GM19099 (cell line): ENCODE data around the gene MEAF6.

Source experiments
- POLR2A ChIP-seq: IDR thresholded peaks from 3 replicates; pipeline ENCODE4 v1.6.1; 2011; ENCODE audit warnings: low read depth; ENCODE audit not compliant: insufficient read length; ENCODE audit errors: extremely low read depth

The MEAF6 gene

DNA sequence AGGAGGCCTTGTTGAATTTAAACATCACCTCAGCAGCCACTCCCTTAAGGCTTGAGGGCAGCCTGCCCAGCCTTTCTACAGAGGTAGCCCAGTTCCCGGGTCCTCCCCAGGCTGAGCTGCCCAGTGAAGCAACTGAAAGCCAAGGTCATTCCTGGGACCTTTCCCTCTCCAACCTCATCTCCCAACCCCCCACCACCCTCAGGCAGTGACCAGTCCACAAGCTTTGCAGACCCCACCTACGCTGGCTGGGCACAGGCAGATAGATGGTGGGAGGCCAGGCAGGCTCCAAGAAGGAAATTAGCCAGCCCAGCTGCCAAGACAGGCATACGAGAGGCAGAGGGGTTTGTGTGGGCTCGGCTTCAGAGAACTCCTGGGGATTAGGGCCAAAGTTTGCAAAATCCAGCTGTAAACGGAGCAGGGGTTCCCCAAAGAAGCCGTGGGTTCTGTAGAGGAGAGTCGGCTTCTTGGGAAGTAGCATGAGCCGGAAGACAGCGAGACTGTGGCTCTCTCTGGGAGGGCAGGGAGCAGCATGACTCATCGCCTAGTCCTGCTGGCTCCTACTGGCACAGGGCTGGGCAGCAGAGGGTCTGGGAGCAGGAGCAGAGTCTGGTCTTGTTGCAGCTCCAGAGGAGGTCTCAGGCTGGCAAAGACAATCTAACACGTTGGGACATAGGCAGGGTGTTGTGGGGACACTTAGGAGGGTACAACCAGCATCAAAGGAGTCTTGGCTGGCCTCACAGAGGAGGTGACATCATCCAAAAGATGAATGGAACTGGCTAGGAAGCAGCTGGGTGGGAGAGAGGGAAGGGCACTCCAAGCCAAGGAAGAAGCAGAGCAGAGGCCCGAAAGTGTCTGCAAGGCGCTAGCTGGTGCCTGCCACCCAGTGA lies 43.0 kb downstream of the MEAF6 start:
- no peak for TF ChIP-seq POLR2A

DNA sequence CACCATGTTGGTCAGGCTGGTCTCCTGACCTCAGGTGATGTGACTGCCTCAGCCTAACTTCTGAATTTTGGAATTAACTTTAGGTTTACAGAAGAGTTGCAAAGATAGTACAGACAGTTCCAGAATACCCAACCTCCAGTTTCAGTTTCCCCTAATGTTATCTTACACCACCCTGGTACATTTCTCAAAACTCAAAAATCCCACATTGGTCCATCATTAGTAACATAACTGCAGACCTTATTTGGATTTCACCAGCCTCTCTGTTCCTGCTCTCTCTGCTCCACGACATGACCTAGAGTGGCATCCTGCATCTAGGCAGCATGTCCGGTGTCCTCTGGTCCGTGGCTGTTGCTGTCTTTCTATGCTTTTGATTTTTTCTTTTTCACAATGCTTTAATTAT lies 45.2 kb downstream of the MEAF6 start:
- no peak for TF ChIP-seq POLR2A

DNA sequence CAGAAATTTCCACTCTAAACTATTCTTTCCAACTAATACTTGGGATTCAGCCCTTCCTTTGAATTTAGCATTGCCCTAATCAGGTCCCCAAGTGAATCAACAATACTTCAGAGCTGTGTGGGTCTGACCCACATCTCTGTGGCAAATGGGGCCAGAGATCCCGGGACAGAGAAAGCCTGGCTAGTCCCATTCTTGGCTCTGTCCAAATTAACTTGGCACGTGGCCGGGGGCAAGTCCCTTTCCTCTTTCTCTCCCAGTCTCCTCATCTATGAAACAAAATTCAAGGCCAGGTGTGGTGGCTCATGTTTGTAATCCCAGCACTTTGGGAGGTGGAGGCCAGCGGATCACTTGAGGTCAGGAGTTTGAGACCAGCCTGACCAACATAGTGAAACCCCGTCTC lies 46.5 kb downstream of the MEAF6 start:
- TF ChIP-seq POLR2A: no peak

DNA sequence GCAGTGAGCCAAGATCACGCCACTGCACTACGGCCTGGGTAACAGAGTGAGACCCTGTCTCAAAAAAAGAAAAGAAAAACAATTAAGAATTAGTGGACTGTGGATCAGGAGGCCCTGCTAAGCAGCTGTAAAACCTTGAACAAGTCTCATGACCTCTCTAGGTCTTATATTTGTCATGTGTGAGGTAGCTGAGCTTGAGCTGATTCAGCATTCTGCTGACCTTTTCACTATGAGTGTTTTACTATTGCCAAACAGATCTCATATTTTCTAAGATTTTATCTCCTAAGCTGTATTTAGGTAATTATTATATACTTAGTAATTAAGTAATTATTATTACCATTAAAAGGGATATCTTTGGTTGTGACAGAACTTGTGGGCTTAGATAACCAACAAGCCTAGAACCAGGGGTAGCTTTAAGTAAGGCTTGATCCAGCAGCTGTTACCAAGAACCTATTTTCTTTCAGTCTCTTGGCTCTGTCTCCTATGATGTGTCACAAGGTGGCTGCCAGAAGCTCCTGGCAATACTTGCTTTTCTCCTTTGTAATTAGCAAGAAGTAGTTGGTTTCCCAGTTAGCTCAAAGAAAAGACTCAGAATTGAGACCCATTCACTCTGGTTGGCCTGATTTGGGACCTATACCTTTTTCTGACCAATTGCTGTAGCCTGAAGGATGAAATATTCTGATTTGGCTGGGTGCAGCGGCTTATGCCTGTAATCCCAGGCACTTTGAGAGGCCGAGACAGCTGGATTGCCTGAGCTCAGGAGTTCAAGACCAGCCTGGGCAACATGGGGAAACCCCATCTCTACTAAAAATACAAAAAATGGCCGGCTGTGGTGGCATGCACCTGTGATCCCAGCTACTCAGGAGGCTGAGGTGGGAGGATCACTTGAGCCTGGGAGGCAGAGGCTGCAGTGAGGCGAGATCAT lies 48.7 kb downstream of the MEAF6 start:
- no peak for TF ChIP-seq POLR2A

DNA sequence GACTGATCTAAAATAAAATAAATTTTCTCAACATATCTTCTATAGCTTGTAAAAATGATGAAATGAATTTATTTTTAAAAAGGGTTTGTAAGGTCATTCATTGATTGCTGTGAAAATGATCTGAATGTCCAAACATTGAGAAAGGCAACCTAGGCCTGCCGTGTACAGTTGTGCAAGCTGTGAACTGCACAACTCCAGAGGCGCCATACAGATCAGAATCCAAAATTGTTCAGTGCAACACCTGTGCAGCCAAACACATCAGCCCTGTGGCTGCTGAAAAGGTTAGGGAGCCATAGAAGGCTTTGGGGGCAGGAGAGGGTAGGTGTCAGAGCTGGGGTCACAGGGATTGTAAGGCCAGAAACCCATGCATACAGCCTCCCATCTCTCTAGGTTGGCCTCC lies 50.1 kb downstream of the MEAF6 start:
- no peak for TF ChIP-seq POLR2A

DNA sequence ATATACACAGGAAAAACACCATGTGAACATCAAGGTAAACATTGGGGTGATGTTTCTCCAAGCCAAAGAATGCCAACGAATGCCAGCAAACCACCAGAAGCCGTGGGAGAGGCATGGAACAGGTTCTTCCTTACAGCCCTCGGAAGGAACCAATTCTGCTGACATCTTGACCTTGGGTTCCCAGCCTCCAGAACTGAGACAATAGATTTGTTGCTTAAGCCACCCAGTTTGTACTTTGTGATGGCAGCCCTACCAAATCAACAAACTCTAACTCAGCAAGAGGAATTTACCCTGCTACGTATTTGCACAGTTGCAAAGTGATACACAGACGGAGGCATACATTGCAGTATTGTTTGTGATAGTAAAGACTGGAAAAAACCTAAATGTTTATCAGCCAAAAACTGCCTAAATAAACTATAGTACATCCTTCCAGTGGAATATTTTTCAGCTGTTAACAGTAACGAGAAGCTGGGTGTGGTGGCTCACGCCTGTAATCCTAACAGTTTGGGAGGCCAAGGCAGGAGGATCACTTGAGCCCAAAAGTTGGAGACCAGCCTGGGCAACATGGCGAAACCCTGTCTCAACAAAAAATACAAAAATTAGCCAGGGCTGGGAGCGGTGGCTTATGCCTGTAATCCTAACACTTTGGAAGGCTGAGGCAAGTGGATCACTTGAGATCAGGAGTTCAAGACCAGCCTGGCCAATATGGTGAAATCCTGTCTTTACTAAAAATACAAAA lies 52.7 kb downstream of the MEAF6 start:
- no peak for TF ChIP-seq POLR2A

DNA sequence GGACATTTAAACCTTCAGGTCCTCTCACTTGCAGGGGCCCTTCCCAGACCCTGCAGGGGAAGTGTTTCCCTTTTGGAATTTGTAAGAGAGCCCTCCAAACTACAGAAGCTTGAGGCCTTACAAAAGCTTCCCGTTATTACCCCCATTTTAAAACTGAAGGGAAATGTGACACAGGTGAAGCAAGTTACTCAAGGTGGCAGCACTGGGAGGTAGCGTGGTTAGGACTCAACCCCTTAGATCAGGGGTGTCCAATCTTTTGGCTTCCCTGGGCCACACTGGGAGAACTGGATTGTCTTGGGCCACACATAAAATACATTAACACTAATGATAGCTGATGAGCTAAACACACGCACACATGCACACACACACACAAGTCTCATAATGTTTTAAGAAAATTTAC lies 56.0 kb downstream of the MEAF6 start:
- TF ChIP-seq POLR2A: no peak

DNA sequence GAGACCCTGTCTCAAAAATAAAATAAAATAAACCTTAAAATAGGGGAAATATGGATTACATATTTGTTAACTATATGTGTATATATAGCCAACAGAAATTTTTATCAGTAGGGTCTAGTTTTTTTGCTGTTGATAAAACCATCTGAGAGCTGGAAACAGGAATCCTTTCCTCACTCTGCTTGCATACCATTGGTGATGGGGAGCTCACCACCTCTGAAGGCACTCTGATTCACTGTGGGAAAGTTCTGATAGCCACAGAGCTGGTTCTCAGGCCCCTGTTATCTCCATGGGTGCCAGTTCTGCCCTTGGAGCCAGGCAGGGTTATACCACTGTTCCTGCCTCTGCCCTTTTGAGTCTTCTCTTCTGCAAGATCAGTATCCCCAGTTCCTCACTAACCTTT lies 58.0 kb downstream of the MEAF6 start:
- TF ChIP-seq POLR2A: no peak

DNA sequence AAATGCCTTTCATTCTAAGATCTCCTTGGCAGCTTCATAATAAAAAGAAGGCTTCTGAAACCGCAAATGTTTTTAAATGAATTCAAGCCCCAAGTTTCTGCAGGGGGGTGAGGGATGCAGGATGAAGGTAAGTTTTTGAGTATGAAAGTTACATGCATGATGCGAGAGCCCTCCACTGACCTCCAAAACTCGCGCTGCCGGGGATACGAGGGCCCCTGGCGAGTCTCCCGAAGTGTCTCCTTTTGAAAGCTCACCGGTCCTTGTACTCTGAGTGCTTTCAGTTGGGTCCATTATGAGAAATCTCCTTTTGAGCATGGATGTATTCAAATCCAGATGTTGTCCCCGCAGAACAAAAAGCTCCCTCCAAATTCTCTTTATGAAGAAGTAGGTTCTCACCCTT lies 59.0 kb downstream of the MEAF6 start:
- no peak for TF ChIP-seq POLR2A

DNA sequence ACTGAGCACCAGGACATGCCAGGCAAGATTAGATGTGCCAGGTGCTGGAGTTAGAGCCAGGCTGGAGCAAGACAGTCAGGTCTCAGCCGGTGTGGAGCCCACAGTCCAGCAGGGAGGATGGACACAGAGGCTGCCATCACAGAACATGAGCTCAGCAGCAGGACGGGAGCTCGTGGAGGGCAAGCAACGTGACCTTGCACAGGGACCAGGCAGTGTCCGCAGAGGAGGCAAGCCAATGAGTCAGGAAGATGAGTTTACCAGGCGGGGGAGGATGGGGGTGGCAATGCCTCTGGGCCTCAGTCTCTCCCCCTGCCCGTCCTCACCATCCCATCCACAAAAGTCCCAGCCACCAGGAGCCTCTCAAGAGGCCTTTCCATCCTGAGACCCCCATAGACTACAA lies 60.9 kb downstream of the MEAF6 start:
- TF ChIP-seq POLR2A: no peak

DNA sequence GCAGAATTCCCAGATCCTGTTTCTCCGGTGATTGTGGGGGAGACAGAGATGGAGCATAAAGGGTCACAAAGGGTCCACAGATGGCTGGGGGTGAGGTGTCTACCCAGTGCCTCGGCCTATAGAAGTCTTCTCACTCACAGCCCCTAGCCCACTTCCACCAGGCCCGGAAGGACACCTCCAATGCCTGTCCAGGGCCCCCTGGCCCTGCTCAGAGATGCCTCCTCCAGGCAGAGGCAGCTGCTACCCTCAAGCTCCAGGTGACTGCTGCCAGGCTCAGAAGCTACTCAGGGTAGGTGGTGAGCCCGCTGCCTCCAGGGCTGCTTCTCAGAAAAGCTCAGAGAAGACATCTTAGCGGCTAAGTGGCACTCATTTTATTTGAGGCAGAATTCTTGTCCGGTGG lies 62.1 kb downstream of the MEAF6 start:
- no peak for TF ChIP-seq POLR2A

DNA sequence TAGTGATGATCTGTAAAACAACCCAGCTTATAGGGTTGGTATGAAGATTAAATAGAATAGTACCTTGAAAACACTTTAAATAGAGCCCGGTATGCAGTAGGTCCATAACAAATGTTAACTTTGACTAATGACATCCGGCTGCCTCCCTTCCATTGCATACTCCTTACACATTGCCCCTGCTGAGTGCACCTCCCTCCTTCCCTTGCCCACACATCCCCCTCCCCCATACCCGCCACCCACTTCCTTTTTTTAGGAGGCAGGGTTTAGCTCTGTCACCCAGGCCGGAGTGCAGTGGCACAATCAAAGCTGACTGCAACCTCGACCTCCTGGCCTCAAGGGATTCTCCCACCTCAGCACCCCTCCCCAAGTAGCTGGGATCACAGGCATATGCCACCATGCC lies 64.6 kb downstream of the MEAF6 start:
- TF ChIP-seq POLR2A: no peak

DNA sequence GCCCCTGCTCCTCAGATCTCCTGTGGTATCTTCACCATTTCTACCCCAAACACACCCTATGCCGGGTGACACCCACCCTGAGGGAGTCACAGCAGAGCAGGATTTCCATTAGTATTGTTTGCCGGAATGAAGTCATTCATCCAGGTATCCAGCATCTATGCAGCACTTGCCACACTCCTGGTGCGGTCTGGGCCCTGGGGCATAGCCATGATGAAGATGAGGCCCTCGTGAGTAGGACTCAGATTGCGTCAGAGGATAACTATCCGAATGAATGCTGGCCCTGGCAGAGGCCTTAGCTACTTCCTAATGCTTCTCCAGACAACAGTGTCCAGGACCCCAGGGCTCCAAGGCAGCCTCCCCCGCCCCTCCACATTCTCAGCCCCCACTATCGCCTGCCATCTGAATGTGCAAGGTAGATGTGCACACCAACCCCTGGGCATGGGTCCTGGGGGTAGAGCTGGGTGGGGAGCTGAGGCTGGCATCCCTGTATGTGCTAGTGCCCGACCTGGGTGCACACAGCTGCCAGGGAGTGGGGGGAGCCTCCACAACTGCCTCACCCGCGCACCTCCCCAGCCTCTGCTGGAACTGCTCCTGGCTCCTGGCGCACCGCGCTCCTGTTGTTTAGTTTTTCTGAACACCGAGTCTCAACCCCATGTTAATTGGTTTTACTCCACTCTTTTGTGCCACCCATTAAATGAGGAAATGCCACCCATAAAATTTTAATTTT lies 65.7 kb downstream of the MEAF6 start:
- no peak for TF ChIP-seq POLR2A

DNA sequence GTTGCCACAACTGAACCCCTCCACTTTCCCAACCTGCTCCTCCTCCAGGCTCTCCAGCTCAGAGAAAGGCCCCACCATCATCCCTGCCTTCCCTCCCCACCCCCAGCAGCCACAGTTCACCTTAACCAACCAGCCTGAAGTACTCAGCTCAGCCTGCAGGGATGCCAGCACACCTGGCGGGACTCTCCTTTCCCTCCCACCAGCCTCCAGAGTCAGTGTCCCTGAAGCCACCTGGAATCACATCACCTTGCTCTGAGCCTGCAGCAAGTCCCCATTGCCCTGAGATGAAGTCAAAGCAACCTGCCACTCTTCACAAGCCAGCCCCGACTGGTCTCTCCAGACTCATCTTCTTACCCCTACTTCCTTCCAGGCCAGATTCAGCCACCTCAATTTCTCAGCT lies 66.4 kb downstream of the MEAF6 start:
- TF ChIP-seq POLR2A: no peak
